GM21825 (cell line): ENCODE measurements around the gene RANBP10.

ENCODE experiments used
- ATAC-seq: cut with Tn5 transposase; IDR thresholded peaks from one replicate; pipeline ENCODE4 v1.9.1; 2021; ENCODE audit warnings: mild to moderate bottlenecking, moderate library complexity; ENCODE audit not compliant: unreplicated experiment

Gene RANBP10

GRCh38 chr16:67749436-67750078 is 56.8 kb downstream of the RANBP10 start:
- ATAC-seq: peak; percentile 57

GRCh38 chr16:67748834-67749233 is 57.5 kb downstream of the RANBP10 start:
- ATAC-seq: no peak

DNA sequence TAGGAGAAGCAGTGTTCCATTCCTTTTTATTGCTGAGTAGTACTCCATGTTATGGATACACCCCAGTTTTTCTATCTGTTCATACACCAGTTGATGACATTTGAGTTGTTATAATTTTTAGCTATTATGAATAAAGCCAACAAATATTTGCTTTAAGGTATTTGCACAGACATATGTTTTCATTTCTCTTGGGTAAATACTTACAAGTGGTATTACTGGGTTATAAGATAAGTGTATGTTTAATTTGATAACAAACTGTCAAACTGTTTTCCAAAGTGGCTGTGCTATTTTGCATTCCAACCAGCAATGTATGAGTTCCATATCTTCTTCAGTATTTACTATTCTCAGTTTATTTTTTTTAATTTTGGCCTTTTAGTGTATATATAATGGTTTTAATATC is 59.5 kb downstream of the RANBP10 start:
- no peak for ATAC-seq

- no peak for ATAC-seq
Measured at GRCh38 chr16:67741118-67741517, 65.2 kb downstream of the RANBP10 start.

DNA sequence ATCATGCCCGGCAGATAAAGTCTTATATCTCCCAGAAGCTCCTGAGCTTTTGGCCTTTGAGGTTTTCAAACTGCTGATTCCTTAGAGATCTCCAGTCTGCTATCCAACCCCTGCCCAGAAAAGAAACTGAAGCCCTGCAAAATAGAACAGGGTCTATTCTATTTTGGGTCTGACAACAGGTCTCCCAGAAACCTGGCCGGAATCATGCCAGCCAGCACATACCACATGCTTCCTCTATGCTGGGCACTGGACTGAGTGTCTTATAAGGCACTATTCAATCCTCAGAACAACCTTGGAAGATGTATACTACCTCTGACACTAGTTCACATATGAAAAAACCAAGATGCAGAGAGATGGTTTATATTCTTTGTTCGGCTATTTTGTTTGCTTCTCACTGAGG is 66.0 kb downstream of the RANBP10 start:
- no peak for ATAC-seq

DNA sequence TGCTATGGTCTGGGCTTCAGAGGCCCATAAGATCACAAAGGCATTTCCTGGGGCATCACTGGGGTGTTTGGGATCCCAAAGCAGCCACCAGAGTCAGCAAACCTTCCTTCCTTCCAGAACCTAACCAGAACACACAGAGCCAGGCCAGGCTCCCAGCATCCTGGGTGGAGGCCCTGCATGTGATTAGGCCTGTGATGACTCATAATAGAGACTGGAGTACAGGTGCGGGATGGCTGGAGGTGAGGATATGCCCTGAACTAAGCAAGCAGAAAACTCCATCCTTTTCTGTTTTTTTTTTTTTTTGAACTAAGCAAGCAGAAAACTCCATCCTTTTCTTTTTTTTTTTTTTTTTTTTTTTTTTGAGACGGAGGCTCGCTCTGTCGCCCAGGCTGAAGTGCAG is 69.5 kb downstream of the RANBP10 start:
- no peak for ATAC-seq

DNA sequence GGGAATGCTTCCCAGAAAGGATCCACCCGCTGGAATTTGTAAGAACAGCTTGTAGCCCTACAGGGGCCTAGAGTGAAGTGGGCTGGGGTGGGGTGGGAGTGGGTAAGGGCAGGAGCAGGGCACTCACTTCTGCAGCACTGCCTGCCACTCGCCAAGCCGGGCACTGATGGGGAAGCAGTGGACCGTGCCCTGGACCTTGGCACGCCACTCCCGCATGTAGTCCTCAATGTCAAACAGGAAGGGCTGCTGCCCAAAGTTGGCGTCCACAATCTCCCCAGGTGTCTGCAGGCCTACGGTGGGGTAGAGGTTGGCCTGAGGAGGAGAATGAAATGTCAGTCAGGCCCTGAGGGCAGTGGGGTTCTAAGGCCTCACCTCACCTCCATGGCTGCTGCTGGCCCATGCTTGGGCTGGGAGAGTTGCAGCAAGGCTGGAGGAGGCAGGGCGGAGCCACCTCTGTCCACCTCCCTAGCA is 71.6 kb downstream of the RANBP10 start:
- ATAC-seq: no peak

DNA sequence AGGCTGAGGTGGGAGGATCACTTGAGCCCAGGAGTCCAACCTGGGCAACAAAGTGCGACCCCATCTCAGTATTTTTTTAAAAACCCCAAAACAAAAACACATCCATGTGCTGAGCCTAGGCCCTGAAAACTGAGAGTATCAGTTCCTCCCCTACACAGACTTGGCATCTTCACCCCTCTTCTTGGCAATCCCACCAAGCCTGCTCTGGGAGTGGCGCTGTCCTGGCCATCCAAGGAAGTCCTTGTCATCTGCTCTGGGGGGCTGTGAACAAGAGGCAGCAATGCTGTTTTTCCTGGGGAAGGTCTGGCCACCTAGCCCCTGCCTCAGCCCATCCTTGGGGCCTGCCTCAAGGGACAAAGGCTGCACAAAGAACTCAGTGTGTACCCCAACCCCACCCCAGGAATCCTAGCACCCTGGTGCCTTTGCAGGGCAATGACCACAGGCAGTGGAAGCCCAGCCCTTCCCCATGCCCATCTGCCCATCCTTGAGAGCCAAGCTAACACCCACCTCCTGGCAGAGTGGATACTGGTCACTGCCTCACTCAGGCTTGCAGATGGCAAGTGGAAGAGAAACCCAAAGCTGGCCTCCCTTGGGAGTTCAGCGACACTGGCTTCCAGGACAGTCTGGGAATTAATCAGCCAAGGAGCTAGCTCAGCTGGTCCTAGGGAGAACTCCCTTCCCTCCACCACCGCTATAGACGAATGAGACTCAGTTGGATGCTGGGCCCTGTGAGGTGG is 72.5 kb downstream of the RANBP10 start:
- ATAC-seq: no peak

- ATAC-seq: no peak
Measured at GRCh38 chr16:67731753-67732095, 74.6 kb downstream of the RANBP10 start.

GRCh38 chr16:67731071-67731752 is 75.1 kb downstream of the RANBP10 start:
- ATAC-seq: no peak

- ATAC-seq: no peak
Measured at GRCh38 chr16:67730326-67730725, 76.0 kb downstream of the RANBP10 start.

GRCh38 chr16:67729636-67730248 is 76.6 kb downstream of the RANBP10 start:
- ATAC-seq: no peak

- ATAC-seq: no peak
Measured at GRCh38 chr16:67727521-67728485, 78.6 kb downstream of the RANBP10 start.

DNA sequence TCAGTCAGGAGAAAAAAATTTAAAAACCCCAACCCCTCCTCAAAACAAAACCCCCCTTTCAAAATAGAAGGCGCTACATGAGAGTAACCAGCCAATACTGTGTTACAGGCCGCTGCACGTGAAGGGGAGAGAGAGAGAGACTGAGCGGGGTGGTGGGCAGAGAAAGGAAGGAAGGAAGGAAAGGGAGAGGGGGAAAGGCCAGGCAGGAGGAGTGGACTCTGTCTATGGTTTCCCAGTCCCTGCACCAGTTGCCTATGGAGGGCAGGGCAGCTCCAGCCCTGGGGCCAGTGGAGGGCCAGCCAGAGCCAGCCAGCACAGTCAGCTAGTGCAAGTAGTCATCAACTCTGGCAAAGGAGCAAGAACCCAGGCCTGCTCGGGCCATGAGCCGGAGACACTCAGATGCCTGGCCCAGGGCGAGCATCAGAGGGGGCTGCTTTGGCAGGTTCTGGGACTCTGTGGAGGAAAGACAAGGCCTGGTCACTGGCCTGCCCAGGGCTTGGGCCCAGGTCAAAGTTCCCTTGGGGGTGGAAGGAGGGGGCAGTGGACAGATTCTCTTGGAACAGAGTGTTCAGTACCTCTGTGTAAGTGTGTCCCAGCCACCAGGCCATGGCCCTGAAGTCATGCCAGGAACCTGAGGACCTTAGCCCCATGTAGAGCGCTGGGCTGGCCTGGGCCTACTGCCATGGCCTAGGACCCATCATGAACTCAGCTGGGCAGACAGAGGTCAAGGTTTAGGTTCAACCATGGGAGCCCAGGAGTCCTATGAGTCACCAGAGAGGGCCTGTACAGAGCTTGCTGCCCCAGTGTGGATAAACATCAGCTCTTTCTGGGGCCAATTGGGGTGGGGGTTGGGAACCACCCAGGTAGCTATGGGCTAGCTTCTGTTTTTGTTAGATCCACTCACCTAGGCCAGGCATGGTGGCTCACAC is 80.0 kb downstream of the RANBP10 start:
- ATAC-seq: no peak

DNA sequence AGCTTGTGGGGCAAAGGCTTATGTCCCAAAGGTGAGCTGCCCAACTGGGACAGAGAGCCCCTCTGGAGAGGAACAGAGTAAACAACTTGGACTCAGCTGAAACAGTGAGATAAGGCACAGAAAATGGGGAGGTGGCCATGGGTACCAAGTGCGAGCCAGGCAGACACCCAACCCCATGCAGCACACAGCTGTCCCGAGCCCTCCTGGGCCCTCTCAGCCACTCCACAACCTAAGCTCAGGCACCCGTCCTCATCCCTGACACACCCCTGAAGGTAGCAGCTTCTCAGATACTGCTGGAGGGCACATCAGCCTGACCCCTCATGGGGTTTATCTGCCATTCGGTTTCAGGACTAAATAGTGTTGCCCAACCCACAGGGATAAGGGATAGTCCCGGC is 82.5 kb downstream of the RANBP10 start:
- no peak for ATAC-seq

GRCh38 chr16:67723151-67723910 is 83.0 kb downstream of the RANBP10 start:
- ATAC-seq: no peak

DNA sequence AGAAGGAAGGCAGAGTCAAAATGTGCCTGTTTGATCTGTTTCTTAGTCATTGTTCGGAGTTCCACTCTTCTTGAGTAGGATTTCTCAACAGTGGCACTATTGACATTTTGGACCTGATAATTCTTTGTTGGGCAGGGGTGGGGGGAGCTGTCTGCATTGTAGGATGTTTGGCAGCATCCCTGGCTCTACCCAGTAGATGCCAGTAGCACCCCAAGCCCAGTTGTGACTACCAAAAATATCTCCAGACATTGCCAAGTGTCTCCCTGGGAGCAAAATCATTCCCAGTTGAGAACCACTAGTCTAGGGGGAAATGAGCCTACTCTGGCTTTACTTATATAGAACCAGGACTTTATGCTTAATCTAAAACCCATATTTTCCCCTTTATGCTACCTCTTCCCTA is 86.1 kb downstream of the RANBP10 start:
- ATAC-seq: no peak

DNA sequence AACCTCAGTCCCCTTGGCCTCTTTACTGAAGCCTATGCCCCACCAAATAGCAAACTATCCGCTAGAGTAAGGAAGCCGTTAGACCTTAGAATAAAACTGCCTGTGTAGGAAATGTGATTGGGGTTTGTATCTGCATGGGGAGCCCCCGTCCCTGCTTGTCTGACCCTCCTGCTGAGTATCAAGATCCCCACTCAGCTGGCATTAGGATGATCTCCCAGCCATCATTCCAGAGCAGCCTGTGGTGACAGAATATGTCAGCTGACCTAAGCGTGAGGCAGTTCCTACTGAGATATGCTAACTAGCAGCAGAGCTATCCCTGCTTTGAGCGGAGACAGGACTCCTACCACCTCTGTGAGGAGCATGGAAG is 86.6 kb downstream of the RANBP10 start:
- no peak for ATAC-seq
